Fibroblast of skin of left quadriceps (primary cell): ENCODE results near the gene PRSS33.
A peak's percentile ranks its signal among the peaks of the same experiment; 100 is the strongest.

Experiments
- DNase-seq, 2 experiments: peaks; one replicate each; pipeline ENCODE4 v3.0.0-alpha.2; 2013; ENCODE audit warnings: low read depth in 2 of 2

PRSS33 gene

DNA sequence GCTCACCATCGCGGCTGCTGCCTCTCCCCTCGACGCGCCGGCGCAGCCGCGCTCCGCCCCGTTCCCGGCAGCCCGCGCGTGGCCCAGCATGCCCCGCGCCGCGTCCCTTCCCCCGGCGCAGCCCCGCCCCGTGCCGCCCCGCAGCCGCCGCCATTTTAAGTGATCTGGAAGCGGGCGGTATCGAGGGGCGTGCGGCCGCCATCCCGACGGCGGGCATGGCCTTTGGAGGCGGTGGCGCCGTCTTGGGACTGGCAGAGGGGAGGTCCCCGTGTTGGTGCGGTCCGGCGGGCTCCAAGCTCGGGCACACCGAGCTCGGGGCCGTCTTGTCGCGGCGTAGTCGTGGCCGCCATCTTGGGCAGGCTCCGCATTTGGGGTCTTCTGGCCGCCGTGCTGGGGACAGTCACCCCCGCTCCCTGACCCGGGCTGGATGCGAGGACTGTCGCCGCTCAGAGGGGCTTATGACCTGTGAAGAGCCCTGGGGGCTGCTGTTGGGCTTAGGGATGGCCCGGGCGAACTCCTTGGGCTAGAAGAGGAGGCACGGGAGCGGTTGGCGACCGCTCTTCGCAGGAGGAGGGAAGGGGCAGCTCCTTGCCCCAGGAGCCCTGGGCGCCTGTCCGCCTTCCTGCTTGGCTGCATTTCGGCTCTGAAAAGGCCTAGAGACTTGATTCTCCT lies 10.0 kb downstream of the PRSS33 start, which contains the start of gene ELOB:
Gene ELOB, minus strand, starts transcription at position 50 of the 672 bp plus-strand sequence. Its CDS starts 41 bp downstream, at position 9.
- DNase-seq, result peak; percentile 56 to 58

DNA sequence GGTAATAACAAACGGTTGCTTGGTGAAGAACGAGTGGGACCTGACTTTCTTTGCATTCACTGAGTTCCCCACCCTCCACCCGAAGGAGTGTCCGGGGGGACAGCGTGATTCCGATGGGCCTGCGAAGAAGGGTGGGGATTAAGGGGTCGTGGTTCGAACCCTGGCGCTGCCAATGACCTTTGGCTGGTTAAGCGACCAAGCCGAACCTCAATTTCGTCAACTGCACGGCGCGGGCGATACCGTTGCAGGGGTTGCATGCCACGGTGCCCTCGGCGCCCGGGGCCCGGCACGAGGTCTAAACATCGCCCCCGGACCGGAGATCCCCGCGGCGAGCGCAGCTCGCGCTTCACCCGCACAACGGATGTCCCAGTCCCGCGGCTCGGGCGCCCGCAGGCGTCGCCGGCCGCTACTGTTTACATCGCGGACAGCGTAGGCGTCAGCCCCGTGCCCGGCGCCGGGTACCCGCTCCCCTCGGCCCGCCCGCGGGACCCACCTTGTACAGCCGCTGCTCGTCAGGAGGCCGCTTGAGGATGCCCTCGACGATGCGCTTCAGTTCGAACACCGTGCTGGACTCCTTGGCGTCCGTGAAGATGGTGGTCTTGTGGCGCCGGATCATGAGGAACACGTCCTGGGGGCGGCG lies 10.7 kb downstream of the PRSS33 start:
- DNase-seq, result no peak

DNA sequence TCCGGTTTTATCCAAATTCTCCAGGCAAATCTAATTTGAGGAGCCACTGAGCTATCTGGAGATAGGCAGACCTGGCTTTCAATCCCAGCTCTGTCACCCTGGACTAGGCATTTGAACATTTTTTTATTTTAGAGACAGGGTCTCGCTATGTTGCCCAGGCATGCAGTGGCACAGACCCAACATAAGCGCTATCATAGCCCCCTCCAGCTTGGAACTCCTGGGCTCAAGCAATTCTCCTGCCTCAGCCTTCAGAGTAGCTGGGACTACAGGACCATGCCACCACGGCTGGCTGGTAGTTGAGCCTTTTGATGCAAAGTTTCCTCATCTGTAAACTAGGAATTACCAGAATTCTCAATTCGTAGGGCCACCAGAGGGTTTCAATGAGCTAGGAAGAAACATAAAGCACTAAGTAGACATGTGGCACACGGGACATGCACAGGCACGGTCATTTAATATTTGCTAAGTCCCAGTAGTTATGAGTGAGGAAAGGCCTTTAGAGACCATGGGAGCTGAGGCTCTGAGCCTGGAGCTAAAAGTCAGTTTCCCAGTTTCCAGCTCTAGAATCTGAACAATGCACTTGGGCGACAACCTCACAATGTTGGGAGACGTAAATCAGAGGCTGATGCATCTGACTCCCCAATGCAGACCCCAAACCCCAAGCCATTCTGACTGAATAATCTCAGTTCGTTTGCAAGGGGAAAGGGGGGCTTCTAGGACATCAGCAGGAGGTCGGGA lies 11.4 kb downstream of the PRSS33 start:
- DNase-seq, result no peak

GRCh38 chr16:2775131-2775716 lies 12.1 kb downstream of the PRSS33 start:
- DNase-seq, result no peak

GRCh38 chr16:2774161-2774891 lies 13.0 kb downstream of the PRSS33 start:
- no peak for DNase-seq

DNA sequence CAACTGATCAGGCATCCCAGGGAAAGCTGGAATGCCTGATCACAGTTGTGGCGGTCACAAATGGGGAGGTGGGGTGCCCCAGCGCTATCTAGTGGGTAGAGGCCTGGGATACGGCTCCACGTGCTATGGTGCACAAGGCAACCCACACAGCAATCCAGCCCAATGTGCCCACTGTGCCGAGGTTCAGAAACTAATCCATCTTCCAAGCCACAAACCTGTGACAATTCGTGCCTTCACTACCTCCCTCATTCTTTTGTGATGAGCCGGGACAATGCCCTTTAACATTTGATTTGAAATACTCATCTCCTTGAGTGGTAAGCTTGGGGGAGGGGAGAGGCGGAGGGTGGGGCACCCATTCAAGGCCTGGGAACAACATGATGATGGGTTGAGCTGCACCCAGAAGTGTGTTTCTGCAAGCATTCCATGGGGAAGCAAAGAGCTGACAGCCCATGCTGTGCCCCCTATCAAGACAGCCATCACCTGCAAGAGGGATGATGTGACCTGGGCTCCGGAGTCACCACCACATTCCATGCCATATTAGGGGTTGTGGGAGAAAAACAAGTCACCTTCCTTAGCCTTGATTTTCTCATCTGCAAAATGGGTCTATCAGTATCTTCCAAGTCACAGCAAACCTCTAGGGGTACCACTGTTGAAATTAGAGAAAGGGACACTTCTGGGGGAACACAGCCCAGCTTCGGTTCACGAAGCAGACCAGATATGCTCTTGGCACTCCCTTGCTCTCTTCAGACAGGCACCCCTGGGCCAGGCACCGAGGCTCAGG lies 14.0 kb downstream of the PRSS33 start:
- DNase-seq, result no peak

- no peak for DNase-seq
Measured at GRCh38 chr16:2771496-2772402, 15.6 kb downstream of the PRSS33 start.

GRCh38 chr16:2770057-2770951 lies 17.1 kb downstream of the PRSS33 start:
- no peak for DNase-seq

DNA sequence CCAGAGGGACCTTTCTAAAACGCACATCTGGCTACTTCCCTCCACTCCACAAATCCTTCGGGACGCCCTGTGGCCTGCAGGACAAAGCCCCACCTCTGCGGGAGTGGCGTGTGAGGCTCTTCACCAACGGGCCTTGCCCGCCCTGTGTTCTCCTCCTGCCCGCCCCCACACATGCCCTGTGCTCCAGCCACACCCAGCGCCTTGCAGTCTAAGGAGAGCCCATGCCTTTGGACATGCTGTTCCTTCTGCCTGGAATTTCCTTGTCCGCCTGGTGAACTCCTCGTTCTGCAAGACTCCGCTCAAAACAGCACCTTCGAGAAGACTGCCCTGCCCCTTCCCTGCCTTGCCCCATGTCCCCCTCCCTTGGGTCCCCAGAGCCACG lies 17.7 kb downstream of the PRSS33 start:
- no peak for DNase-seq

- DNase-seq, result no peak
Measured at GRCh38 chr16:2769100-2769529, 18.2 kb downstream of the PRSS33 start.

GRCh38 chr16:2768403-2769089 lies 18.8 kb downstream of the PRSS33 start:
- DNase-seq, result no peak

- DNase-seq, result no peak
Measured at GRCh38 chr16:2767891-2768290, 19.5 kb downstream of the PRSS33 start.

- no peak for DNase-seq
Measured at GRCh38 chr16:2767140-2767731, 20.1 kb downstream of the PRSS33 start.

GRCh38 chr16:2766430-2767139 lies 20.8 kb downstream of the PRSS33 start:
- no peak for DNase-seq

GRCh38 chr16:2765462-2766404 lies 21.6 kb downstream of the PRSS33 start:
- no peak for DNase-seq

DNA sequence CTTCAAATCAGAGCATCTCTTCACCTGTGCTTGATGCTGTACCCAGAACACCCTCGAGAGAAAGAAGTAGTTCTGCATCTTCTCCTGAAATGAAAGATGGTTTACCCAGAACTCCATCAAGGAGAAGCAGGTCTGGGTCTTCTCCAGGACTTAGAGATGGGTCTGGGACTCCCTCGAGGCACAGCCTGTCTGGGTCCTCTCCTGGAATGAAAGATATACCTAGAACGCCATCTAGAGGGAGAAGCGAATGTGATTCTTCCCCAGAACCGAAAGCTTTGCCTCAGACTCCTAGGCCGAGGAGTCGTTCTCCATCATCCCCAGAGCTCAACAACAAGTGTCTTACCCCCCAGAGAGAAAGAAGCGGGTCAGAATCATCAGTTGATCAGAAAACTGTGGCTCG lies 22.6 kb downstream of the PRSS33 start:
- no peak for DNase-seq
